Measurements from ENCODE around the gene SORCS1.

The SORCS1 gene

DNA sequence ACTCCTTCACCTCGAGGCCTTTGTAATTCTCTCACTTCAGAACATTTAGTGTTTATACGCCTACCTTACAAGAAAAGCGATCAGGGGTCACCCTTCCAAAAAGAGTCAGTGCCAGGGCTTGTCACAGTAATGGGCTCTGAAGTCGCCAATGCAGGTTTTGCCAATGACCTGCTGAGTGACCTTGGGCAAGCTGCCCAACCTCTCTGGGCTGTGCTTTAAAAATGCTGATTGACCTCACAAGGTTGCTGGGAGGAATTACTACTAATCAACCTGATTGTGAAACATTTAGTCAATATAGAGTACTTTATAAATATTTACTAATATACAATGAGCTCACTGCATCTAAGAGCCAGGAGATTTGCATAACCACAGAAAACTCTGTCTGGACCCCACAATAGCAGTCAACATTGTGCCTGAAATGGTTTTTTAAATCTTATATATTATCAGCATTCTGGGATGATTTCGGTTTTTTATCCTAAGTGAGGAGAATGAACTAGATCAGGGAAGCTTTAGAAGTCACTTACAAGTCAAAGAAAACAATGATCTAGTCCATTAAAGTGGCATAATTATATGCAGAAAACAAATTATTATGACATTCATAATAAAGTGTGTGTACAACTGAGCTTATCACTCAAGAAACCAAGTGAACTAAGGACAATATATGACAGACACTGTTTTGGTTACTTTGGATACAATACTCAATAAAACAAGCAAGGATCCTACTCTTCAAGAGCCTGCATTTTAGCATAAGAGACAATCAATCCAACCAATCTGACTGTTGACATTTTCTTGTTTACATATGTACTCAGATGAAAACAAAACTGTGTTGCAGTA lies 290.5 kb downstream of the SORCS1 start:
- DNase-seq = no peak

DNA sequence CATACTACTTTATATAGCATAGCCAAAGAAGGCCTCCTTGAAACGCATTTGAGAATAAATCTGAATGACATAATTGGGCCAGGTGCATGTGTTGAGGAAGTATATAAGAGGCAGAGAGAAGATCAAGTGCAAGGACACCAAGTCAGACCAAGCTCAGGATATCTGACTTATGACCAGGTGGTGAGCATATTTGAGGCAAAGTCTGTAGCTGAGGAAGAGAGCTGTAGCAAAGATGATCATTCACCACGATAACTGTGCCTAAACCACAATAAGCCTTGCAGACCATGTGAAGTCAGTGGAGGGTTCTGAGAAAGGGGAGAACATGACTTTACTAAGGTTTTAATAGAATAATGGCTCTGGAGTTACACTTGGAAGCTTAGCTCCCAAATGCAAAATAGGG lies 292.3 kb downstream of the SORCS1 start:
- DNase-seq = no peak

DNA sequence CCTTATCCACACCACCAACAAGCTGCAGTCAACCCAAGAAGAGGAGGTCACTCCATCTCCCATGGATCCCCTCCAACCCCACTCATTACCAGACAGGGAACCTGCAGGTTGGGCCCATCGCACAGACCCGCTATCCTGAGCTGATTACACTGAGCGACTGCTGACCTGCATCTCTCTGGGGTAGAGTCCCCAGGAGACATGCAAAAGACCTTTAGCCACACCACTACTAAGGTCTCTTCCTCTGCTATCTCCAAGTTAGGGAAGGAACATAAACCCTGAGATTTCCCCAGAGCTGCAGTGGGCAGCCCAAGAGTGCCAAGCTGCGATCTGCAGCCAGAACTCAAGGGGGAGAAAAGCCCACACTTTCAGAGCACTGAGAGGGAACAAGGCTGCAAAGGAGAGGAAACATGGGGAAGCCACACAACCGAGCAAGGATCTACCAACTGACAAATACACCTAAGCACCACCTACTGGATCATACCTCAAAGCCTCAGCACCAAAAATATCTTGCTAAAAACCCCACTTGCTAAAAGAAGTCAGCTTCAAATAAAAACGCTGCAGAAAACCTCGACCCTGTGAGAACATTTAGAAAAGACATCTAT lies 298.2 kb downstream of the SORCS1 start:
- DNase-seq = no peak

DNA sequence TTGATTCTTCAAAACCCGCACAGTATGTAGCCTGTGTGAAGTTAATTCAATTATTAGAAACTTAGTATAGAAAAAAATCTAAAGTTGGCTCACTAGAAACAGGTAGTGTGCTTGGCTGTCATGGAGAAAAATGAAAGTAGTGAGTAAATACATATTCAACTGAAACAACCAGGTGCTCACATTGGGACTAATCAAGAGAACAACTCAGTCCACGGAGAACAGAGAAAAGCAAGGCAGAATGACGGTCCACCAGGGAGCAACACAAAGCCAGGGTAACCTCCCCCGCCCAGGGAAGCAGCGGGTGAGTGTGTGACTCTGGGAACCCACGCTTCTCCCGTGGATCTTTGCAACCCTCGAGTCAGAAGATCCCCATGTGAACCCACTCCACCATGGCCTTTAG lies 300.5 kb downstream of the SORCS1 start:
- DNase-seq = no peak

DNA sequence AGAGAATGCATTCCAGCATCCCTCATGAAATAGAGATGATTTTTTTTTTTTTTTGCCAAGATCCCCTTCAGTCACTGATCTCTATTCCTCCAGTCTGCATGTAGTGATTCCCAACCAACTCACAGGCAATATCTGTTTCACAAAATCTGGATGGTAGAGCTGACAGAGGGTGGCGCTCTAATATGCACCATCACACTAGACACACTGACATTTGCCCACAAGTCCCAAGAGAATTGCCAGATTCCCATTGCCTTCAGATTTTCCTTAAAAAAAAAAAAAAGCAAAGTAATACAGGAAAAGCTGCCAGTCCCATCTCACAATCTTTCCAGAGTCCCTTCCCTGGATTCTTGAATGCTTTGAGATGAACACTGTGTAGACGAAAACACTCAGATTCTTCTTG lies 301.0 kb downstream of the SORCS1 start:
- DNase-seq = no peak

DNA sequence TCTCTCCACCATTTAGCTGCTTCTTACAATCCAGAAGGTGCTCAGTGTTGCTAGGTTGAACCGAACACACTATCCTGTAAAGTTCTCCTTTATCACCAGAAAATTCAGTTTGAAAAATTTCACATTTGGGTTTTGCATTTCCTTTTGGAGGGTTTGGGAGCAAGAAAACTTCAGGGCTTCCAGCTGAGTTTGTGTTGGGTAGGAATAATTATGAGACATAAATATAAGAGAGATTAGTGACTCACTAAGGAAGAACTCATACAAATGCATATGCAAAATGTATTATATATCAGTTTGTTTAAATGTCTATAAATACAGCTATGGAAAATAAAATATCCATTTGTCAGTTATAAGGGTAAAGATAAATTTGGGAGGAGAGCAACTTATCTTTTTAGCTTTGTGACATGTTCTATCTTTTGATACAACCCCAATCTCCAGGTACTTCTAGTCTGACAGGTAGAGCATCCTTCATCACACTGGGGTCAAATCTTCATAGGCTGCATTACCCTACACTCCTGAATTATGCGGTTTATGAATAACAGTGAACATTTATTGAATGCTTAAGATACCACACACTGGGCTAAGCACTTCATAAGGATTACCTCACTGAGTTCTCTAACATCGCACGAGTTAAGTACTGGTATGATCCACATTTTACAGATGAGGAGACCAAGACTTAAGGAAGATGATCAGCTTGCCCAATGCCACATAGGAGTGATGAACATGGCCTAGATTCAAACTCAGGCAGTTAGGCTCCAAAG lies 304.4 kb downstream of the SORCS1 start:
- no peak for DNase-seq

DNA sequence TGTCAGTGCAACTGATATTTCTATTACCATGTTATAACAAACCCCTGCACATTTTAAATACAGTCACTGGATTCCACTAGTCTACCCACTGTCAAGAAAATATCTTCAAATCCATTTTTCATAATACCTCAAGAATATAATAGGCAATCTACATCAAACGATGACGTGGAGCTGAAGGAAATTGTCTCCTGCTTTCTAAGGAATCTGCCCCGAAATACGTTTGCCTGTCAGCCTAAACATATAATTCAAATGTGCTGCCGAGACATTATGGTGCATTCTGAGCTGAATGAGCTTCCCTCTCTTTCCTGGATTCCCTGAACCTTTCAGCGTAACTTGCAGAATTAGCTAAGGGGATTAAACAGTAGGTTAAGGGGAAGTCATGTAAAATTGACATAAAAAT lies 306.8 kb downstream of the SORCS1 start:
- DNase-seq = no peak

DNA sequence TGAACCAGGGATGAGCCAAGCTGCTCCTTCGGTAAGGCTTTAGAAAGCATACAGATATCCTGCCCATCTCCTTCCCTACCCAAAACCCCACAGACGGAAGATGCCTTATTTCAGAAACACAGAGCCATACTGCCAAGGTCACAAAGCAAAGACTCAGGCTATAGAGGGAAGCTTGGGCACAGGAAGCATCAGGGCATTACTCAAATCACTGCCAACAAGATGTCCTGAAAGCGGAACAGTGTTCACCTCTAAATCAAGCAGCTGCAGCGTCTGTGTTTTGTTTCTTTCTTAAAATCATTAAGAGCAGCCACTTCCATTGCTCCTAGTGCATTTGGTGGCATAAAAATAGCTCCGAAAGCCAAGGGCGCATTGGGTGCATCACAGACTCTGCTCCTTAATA lies 307.3 kb downstream of the SORCS1 start:
- DNase-seq = no peak

DNA sequence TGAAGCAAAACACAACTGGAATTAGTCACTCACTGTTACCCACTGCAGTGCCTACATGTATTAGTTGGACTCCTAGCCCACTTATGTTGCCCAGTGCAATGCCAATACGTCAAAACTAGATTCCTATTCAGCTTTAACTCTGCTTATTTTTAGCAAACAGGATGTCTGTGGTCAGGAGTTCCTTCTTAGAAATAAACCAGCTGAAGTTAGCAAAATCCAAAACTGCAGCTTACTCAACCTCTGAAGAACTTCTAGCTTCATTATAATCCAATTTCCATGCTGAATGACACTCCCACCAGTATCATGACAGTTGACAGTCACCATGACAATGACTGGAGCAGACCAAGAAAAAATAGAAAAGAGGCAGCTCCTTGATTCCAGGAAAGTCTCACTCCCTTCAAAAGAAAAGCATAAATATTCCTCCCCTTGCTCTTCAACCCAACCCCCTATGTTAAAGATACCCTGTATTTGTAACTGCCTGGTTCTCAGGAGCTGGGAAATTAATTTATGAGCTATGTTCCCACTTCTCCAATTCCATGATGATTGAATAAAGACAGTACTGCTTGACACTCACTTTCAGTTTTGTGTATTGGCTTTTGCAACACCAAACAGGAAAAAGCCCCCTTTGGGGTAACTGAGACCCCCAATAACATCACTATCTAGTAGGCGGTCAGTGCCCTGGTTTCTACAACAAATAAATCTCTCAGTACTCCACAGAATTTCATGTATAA lies 327.4 kb downstream of the SORCS1 start:
- no peak for DNase-seq

DNA sequence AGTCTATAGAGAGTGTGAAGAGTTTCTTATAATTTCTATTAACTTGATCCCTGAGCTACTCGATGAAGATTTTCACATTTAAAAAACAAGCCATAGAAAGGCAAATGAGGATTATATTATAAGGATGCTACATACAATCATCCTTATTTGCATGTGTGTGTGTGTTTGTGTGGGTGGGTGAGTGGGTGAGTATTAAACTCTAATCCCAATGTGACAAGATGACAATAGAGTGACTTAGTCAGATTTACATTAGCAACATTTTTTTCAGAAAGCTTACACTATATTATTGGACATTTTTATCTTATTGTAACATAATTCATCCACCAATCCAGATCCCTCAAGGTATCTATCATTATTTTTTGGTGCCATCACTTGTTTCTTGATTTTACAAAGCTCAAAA lies 331.7 kb downstream of the SORCS1 start:
- DNase-seq = no peak

DNA sequence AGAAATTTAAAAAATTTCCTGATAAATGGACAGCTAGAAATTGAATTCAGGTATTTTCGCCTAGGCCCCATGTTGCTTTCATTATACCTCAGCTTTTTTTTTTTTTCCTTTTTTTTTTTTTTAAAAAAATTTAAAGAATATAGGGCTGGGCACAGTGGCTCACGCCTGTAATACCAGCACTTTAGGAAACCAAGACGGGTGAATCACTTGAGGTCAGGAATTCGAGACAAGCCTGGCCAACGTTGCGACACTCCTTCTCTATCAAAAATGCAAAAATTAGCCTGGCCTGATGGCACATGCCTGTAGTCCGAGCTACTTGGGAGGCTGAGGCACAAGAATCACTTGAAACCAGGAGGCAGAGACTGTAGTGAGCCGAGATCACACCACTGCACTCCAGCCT lies 334.0 kb downstream of the SORCS1 start:
- DNase-seq = no peak

DNA sequence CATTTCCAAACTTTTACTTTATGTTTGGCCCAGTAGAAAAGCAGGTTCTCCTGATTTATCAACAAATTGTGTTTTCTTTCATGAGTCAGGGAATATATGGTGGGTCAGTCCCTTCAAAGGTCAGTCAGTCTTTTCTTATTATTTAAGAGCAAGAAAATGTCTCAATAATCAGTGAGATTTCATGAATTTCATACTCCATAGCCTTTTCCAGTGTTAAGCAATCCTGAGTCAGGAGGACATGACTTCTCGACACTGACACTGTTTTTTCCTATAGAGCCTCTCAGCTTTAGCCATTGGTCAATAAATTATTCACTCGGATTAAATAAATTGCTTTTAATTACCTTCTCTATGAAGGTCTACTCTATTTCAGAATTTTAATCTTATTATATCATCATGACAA lies 334.5 kb downstream of the SORCS1 start:
- DNase-seq = no peak

DNA sequence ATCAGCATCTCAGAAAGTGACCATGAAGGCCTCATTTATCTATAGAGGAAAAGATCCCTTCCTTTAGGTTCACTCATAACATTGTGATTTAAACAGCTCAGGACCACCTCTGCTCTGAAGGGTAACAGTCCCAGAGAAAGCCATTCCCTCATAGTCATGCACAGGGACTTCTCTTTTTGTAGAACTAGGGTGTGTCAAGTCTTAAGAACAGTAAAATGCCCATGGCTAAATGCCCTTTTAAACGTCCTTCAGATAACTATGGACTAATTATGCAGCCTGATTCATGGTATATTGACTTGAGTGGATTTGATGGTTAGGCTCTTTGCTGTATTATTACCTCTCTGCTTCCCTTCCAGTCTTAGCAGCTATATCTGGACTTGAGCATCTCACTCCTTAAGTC lies 337.8 kb downstream of the SORCS1 start:
- DNase-seq = no peak

DNA sequence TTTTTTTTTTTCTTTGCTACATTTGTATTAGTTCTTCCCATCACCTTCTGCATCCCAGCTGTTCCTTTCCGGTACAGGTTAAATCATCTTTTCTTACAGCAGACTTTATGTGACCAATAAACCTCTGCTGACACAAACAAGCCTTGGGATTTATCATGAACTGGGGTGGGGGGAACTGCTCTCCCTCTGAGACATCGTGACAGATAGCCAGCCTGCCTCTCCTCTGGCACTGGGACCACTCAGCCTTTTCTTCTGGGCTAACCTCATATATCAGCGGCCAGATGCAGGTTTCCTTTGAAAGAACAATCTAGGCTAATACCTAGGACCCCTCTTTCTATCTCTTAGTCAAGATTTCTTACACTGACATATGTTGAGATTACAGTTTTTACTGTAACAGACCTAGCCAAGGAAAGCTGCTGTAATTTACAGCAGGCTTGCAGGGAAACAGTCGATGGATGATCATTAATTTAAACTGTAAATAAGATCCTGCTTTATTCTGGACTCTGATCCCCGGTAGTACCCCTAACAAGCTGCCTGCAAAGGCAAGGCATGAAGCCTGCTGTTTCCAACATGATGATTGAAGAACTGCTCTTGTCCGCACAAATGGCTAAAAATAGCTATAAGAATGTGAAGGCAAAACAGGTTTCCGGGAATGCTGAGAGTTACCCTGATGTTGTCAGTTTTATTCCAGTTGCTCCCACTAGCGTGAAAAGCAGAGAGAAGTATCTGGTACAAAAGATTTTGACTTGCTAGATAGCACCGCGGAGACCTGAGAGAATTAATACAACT lies 338.7 kb downstream of the SORCS1 start:
- no peak for DNase-seq

DNA sequence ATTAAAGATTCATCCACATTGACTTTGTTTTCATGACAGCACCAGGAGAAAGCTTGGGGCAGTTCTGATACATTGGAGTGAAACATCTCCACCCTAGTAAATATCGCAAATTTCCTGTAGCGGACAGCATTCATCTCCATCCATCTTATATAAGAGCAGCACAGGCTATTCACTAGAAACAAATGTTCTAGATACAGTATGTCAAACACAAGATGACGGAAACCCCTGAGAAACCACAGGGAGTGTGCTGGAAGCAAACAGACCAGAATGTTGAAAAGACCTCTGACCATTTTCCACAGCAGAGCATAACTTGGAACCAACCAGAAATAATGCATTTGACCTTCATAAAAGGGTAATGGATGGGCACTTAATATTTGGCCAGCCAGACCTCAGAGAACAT lies 343.9 kb downstream of the SORCS1 start:
- no peak for DNase-seq

DNA sequence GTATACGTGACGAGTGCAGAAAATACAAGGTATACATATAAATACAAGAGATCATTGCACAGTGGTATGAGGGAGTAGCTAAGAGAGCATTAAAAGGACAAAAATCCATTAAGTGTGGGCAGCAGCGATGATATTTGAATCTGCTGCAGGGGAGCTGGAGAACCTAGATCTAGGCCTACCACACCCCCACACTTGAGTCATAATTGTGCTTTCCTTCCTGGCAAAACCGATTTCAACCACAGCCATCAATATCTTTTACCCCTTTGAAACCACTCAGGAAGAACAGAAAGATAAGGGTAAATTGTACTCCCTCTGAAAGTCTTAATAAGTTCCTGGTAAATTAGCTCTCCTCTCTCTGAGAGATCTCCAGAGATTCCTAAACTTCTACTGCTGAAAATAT lies 345.0 kb downstream of the SORCS1 start:
- no peak for DNase-seq

DNA sequence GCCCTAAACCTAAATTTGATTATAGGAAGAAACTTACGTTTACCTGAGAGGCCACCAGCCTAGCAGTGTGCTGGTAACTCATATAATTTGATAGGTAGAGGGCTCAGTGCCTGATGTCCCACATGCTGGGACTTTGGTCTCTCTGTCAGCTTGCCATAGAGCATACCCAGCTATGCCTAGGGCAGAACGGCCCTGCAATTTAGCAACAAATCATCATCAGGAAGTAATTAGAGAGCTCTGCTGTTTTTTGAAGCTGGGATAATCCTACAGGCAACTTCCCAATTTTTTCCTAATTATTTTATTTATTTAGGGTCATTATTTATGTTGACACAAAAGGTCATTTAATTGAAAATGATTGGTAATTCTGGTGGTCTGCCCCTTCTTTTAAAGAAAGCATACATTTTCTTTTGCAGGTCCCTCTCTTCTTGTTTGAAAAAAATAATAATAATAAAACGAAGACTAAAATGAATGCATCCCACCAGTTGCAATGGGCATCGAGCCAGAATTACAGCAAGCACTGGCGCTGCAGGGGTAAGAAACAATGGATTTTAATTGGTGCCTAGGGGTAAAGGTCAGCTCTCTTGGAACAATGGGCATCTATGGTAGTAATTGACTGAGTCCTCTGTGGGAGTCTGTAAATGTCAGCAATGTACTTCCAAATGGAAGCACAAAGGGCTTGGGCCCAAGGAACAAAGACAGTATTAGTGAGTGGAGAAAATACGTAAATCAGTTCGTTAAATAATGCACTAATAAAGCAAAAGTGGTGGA lies 348.0 kb downstream of the SORCS1 start:
- no peak for DNase-seq

DNA sequence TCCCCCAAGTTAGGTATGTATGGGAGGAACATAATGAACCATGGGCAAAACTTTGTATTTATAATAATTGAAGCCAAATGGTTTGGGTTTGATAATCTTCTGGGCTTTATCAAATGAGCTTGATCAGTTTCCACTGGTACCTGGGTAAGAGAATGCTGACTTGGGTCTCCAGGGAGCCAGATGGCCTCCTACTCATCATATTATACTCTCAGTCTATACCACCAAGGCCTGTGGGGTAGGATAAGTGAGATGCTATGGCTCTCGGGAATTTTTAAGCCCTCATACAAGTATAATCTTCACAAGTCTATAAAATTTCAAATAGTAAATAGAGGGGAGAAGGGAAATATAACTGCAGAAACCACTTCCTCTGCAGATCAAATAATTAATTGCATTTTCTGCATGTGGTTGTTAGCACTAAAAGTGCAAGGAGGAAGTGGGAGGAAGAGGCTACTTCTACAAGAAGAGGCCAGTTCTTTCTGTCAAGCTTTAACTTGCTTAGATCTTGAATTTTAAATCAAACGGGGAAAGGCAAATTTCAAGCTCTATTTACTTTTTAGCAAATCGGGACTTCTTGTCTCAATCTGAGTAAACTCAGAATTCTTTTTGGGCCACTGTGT lies 349.0 kb downstream of the SORCS1 start:
- DNase-seq = no peak

DNA sequence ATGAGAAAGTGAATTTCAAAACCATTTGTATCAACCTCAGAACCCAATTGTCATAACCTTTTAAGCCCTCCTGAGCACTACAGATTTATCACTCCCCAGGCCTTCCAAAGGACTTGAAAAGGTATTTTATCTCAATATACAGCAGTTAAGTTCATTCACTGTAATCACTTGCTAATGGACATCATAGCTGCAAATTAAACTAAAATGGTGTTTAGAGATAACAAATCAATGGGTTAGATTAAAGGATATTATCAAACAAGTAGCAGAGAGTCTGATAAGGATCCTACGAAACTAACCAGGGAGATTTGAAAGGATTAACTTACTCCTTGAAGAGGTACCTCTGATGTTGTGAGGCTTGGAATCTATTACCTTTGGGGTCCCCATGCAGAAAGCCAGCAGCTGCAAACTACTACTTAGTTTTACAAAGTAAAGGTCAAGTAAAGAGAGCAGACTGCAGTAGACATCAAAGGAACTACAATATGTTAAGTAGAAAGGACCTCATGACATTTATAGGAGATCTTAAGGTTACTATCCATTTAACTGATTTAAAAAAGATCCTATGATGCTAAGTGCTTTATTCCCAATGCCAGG lies 359.4 kb downstream of the SORCS1 start:
- DNase-seq = no peak

DNA sequence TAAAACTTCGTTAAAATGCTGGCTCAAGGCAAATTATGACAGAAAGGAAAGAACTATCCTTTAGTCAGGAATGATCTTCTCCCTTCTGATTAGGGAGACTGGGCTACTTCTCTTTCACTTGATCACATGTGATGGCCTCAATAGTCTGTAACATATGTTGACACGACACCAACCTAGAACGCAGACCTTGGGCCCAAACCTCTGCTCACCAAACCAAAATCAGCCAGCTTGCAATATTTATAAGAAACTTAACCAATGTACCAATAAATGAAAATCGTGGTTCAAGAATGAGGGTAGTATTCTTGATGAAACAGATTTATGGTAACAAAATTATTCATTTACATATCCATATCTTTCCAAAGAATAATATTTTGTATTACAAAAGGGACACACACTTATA lies 361.6 kb downstream of the SORCS1 start:
- DNase-seq = no peak

DNA sequence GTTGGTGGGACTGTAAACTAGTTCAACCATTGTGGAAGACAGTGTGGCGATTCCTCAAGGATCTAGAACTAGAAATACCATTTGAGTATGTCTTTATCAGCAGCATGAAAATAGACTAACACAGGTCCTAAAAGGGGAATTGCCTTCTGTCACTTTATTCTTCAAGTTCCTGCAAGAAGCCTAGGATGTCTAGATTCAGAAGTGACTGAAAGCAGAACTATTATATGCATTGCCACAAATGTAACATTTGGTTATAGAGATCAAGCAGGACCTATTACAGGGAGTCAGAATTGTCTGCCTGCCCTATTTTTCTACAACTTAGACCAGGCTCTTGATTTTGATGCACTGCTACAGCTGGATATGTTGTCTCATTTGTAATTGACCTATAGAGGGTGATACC lies 364.7 kb downstream of the SORCS1 start:
- DNase-seq = no peak
